Measurements from ENCODE around the gene C11orf97. TPM values are rescaled to one million over a fixed set of nuclear protein-coding genes. Genes with fewer than 3 reads are reported as not detected.
"Not testable (repeated sequence)": the region's sequence is repeated elsewhere in the genome, so short reads cannot be mapped to it uniquely, and the experiment has no call there.

C11orf97 gene, protein sequence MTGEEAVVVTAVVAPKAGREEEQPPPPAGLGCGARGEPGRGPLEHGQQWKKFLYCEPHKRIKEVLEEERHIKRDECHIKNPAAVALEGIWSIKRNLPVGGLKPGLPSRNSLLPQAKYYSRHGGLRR
- polyA plus RNA-seq: not detected

DNA sequence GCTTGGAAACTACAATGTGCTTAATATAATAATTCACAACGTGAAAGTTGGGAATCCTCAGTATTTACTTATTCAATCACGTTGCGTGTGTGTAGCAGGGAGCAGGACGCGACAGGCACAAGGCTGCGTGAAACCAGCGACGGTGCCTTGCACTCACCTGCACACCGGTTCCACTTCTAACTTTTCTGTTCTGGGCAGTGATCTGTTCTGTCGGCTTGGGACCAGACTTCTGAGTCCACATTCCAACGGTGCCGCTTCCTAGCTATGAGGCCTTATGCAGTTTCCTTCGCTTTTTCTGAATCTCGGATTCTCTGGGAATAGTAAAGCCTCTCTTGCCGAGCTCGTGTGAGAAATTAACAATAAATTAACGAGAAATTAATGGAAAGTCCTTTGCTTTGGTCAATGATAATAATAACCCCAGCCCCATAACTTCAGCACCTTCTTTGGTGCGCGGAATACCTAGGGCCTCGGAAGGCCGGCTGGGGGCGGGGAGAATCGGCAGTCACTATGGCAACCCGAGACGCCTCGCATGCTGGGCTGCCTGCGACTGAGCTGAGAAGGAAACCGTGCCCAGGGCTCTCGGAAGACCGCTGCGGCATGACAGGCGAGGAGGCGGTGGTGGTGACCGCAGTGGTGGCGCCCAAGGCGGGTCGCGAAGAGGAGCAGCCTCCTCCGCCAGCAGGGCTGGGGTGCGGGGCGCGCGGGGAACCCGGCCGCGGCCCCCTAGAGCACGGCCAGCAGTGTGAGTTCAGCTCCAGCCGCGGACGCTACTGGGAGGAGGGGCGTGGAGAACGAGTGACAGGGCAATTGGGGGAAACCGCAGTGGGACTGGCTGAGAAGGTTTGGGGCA lies at the start of gene C11orf97:
C11orf97 (plus strand) TSS at position 530 of the 850 bp plus-strand sequence; CDS start at position 598, 68 bp downstream.
- Mint-ChIP-seq H3K9me3 (no peaks in the 10 kb centered on the region), H3K27me3 (peaks cover 26% of the 10 kb centered on the region), H3K4me3 (peak within 1 kb of the TSS in 3 of 4 donors; percentile 70 to 86 (median 72)), H3K27ac (no peak within 1 kb of the TSS), H3K36me3 (no peaks in the 10 kb centered on the region), H3K4me1 (peaks cover 5 to 8% (median 6%) of the 10 kb centered on the region in 3 donors)

DNA sequence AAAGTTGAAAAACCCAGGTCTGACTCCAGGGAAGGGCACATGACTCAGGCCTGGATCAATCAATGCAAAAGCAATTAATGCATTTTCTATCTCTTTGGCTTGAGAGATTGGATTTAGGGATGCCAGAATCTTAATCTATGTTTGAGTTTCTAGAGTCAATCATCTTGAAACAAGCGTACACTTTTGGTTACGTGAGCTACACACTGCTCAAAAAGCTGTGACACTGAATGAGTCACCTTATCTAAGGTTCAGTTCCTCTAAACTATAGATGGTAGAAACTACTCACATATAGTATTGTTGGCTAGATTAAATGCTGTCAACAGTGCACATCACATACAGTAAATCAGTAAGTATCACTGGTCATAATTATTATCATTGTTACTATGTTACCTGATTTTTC lies 42.8 kb upstream of the C11orf97 start:
- H3K27me3 Mint-ChIP-seq: no peaks in the 10 kb centered on the region
- peaks cover 21% of the 10 kb centered on the region for H3K36me3 Mint-ChIP-seq
- peaks cover 8 to 11% (median 8%) of the 10 kb centered on the region in 3 donors for H3K4me1 Mint-ChIP-seq
- H3K9me3 Mint-ChIP-seq: peaks cover 0 to 2% (median 0%) of the 10 kb centered on the region in 3 donors
- no peak overlapping the region for H3K27ac Mint-ChIP-seq
- H3K4me3 Mint-ChIP-seq: no peak overlapping the region

DNA sequence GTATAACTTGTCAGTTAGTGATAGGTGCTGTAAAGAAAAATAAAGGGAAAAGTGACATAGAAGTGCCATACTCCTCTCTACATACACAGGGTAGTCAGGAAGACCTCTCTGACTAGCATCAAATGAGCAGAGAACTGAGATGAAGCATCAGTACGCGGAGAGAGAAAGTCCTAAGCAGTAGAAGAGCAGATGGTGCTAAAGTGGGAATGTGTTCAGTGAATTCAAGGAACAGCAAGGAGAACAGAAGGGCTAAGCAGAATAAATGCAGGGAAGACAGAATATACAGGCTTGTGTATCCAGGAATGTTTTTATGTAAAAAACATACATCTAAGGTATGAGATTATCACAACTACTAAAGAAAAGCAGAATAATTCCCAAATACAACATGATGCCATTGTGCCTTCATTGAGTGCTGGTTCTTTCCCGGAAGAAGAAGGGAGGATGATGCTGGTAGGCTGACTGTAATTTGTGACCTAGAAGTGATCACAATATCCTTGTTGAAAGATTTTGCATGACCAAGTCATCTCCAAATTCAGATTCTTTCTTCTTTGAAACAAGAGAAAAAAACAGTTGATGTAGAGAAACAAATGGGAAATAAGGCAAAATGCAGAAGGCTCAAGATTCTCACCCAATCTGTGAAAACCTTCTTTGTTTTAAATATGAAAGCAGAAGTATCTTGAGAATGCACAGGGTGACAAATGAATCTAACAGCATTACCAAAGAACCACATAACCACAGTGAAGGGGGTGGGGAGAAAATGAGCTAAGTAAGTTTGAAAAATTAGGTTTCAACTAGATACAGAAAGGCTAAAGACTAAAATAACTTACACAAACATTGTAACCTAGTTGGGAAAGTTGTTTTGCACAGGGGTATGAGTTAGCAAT lies 39.1 kb upstream of the C11orf97 start:
- Mint-ChIP-seq H3K9me3 (no peaks in the 10 kb centered on the region), H3K27me3 (no peaks in the 10 kb centered on the region), H3K27ac (peak overlapping the region in 1 of 3 donors; percentile 56), H3K36me3 (peaks cover 19% of the 10 kb centered on the region), H3K4me3 (no peak overlapping the region), H3K4me1 (peaks cover 9 to 15% (median 10%) of the 10 kb centered on the region in 3 donors)

DNA sequence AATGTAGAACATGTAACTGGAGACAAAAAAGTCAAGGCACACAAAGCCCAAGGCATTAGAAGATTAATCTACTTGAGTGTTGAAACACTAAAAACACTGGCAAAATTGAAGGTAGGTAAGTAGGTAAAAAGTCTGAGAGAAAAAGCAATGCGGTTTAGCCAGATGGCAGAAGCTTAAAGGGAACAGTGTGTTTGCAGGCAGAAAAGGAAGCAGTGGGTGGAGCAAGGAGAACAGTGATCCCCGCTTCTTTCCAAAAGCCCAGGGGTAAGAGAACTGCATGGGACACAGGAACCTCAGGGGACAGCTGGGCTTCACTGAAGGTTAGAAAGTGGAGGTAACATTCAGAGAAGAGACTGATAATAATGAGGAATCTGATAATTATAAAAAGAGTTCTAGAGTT lies 34.6 kb upstream of the C11orf97 start:
- Mint-ChIP-seq H3K4me3 (no peak overlapping the region), H3K27me3 (no peaks in the 10 kb centered on the region), H3K27ac (no peak overlapping the region), H3K9me3 (no peaks in the 10 kb centered on the region), H3K36me3 (peaks cover 19% of the 10 kb centered on the region), H3K4me1 (peaks cover 10 to 15% (median 11%) of the 10 kb centered on the region in 3 donors)

DNA sequence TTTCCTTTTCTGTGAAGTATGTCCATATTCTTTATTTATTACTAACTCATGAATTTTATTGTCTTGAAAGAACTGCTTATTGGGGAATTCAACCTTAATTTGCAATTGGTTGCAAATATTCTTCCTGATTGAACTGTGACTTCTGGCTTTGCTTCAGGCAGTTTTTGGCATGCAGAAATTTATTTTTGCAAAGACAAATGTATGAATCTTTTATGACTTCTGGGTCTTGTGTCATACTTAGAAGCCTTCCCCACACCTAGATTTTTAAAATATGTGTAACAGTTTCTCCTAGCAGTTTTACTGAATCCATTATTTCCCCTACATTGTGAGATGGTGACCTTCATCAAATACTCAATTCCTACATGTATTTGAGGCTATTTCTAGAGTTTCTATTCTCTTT lies 30.9 kb upstream of the C11orf97 start:
- H3K36me3 Mint-ChIP-seq: peaks cover 15% of the 10 kb centered on the region
- H3K4me3 Mint-ChIP-seq: no peak overlapping the region
- no peaks in the 10 kb centered on the region for H3K9me3 Mint-ChIP-seq
- no peak overlapping the region for H3K27ac Mint-ChIP-seq
- no peaks in the 10 kb centered on the region for H3K27me3 Mint-ChIP-seq
- H3K4me1 Mint-ChIP-seq: peaks cover 3 to 4% (median 3%) of the 10 kb centered on the region in 3 donors

DNA sequence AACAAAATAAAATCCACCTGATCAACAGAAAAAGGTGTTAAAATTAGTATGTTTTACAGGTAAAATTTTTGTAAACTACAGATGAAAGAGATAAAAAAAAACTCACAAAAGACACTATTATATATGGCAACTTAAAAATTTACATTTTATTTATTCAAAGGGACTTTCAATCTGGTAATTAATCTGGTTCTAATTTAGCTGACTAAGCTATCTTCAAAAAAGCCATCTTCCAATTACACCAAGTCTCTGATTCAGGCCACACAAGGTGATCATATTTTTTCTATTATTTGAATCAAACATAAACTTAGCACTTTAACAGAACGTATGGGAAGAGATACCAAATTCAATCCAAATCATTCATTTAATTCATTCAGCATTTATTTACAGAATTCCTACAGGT lies 26.2 kb upstream of the C11orf97 start:
- Mint-ChIP-seq H3K36me3 (peaks cover 19% of the 10 kb centered on the region), H3K27me3 (no peaks in the 10 kb centered on the region), H3K4me3 (no peak overlapping the region)

DNA sequence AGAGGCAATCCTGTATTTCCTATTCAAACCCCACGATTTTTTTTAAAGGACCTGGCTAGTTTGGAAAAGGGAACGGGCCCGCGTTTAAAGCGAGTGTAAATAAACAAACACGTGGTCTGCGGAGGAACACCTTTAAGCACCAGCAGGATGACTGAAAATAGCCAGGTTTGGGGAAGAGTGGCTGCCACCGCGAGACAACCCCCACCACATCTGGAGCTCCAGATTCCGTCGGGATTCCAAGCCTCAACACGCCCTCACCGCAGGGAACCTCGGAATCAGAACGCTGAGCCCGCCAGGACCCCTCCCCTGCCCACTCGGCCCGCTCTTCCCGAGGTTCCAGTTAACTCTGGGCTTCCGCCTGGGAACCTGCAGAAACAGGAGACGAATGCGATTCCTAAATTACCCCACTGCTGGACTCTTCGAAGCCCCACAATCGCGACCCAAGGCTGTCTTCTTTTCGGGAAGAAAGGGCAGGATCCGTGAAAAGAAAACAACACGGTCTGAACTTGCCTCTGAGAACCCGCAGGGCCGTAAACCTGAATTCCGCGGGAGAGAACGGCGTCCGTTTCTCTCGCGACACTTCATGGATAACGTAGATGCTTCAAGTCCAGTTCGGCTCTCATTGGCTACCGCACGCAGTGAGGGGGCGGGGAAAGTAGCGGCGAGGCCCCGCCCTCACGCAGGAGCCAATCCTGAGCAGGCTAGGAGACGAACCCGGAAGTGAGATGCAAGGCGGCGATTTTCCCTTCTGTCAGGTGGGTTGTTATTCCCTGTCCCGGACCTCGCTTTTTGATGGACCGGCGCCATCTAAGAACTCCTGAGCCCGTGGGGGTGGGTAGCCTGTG lies 18.8 kb upstream of the C11orf97 start, which contains the start of the genes ANKRD49 and MRE11:
ANKRD49 (plus strand) TSS at position 704 of the 845 bp plus-strand sequence. CDS start 2,710 bp downstream, outside the sequence.
MRE11 (minus strand) TSS at position 564 of the 845 bp plus-strand sequence. CDS start 1,043 bp downstream, outside the sequence.
- peaks cover 7% of the 10 kb centered on the region for H3K36me3 Mint-ChIP-seq
- H3K27me3 Mint-ChIP-seq: no peaks in the 10 kb centered on the region
- H3K4me1 Mint-ChIP-seq: peaks cover 12 to 25% (median 20%) of the 10 kb centered on the region in 3 donors
- H3K9me3 Mint-ChIP-seq: no peaks in the 10 kb centered on the region
- H3K27ac Mint-ChIP-seq: peak within 1 kb of the TSS; percentile 36 to 98 (median 97)
- H3K4me3 Mint-ChIP-seq: peak within 1 kb of the TSS; percentile 86 to 96 (median 94)

More for the DNA sequence above, 26.2 kb upstream of the C11orf97 start:
- H3K4me1 Mint-ChIP-seq: peaks cover 4 to 8% (median 4%) of the 10 kb centered on the region in 3 donors
- H3K27ac Mint-ChIP-seq: no peak overlapping the region
- H3K9me3 Mint-ChIP-seq: no peaks in the 10 kb centered on the region

DNA sequence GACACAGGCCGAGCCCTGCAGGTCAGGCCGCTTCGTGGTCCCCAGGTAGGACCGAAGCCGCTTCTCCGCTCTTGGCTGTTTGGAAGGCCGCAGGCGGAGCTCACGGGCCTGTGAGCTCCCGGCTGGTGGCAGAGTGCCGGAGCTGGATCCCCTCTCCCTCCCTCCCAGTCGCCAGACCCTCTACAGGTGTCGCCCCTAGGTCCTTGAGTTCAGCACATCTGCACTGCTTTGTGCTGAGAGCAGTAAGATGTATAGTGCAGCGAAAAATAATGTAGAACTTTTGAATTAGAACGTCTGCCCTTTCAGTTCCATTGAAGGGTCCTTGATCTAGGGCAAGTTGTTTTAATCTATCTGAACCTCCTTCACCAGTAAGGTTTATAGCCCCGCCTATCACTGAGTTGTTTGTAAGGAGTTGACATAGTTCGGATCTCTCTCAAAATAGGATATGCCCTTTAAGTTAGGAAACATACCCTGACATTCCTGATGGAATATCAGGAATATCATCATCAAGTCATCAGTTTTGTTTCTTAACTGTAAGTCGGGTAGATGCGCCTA lies 18.1 kb upstream of the C11orf97 start:
- H3K27me3 Mint-ChIP-seq: no peaks in the 10 kb centered on the region
- H3K9me3 Mint-ChIP-seq: no peaks in the 10 kb centered on the region
- peak overlapping the region; percentile 86 to 96 (median 94) for H3K4me3 Mint-ChIP-seq
- peaks cover 6% of the 10 kb centered on the region for H3K36me3 Mint-ChIP-seq
- peaks cover 12 to 27% (median 18%) of the 10 kb centered on the region in 3 donors for H3K4me1 Mint-ChIP-seq
- H3K27ac Mint-ChIP-seq: peak overlapping the region; percentile 36 to 98 (median 97)

DNA sequence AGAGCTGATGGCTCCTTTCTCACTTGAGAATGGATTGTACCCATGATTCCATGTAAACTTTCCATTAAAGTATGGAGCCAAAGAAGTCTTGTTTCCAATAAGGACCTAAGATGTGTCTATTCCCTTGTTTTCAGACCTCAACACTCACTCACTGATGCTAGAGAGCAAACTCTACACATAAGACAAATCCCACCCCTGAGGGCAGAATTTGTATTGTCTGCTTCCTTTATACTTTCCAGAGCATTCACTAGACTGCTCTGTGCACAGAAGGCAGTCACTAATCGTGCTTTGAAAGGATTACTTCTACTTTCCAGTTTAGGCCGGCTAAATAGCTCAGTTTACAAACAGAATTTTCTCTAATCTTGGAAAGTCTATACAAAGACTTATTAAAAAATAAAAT lies 12.1 kb upstream of the C11orf97 start:
- no peak overlapping the region for H3K4me3 Mint-ChIP-seq
- no peaks in the 10 kb centered on the region for H3K27me3 Mint-ChIP-seq
- H3K27ac Mint-ChIP-seq: peak overlapping the region in 1 of 3 donors; percentile 21
- no peaks in the 10 kb centered on the region for H3K9me3 Mint-ChIP-seq
- peaks cover 2 to 12% (median 8%) of the 10 kb centered on the region in 3 donors for H3K4me1 Mint-ChIP-seq
- H3K36me3 Mint-ChIP-seq: peaks cover 5% of the 10 kb centered on the region

DNA sequence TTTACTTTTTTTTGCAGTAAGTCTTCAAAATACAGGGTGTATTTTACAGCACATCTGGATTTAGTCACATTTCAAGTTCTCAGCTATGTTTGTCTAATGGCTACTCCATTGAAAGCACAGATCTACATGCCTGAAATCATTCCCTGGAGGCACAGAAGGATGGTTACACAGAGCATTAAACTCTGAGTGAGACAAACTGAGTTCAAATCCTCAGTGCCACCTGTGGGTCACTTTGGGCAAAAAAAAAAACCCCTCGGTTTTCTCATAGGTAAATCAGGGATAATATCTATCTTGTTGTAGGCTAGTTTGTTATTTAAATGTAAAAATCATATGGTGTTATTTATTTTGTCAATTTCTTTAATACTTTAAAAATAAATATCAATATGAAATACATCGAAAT lies 10.7 kb upstream of the C11orf97 start:
- H3K27me3 Mint-ChIP-seq: no peaks in the 10 kb centered on the region
- H3K4me1 Mint-ChIP-seq: peaks cover 2 to 4% (median 2%) of the 10 kb centered on the region in 3 donors
- no peak overlapping the region for H3K27ac Mint-ChIP-seq
- H3K9me3 Mint-ChIP-seq: no peaks in the 10 kb centered on the region
- peaks cover 5% of the 10 kb centered on the region for H3K36me3 Mint-ChIP-seq
- H3K4me3 Mint-ChIP-seq: no peak overlapping the region

DNA sequence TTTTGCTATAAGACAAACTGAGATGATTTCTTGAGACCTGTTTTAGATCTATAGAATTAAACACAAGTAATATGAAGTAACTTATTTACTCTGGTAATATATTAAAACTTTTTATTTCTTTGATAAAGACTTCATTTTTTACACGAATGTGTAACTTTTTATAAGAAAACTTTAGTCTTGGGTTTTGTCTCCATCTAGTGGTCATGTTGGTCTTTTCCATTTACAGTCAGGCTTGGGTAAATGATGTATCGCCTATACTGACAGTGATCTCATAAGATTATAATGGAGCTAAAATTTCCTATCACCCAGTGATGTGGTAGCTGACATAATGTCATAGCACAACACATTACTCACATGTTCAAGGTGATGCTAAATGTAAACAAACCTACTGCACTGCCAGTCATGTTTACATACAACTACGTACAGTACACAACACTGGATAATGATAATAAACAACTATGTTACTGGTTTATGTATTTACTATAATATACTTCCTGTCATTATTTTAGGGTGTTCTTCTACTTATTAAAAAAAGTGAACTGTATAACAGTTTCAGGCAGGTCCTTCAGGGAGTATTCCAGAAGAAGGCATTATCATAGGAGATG lies 7.5 kb upstream of the C11orf97 start:
- peaks cover 0 to 4% (median 0%) of the 10 kb centered on the region in 3 donors for H3K4me1 Mint-ChIP-seq
- H3K9me3 Mint-ChIP-seq: no peaks in the 10 kb centered on the region
- peaks cover 4% of the 10 kb centered on the region for H3K36me3 Mint-ChIP-seq
- no peak overlapping the region for H3K27ac Mint-ChIP-seq
- H3K4me3 Mint-ChIP-seq: no peak overlapping the region
- no peaks in the 10 kb centered on the region for H3K27me3 Mint-ChIP-seq

DNA sequence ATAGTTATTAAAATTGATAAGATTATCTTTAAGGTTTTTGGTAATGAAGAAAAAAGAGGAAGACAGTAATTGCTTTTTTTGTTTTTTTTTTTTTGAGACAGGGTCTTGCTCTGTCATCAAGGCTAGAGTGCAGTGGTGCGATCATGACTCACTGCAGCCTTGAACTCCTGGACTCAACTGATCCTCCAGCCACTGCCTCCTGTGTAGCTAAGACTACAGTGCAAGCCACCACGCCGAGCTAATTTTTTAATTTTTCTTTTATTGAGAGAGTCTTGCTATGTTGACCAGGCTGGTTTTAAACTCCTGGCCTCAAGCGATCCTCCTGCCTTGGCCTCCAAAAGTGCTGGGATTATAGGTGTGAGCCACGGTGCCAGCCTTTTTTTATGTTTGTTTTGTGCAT lies 5.7 kb upstream of the C11orf97 start:
- not testable (repeated sequence) for H3K27ac Mint-ChIP-seq, H3K27me3 Mint-ChIP-seq, H3K4me3 Mint-ChIP-seq, H3K36me3 Mint-ChIP-seq, H3K9me3 Mint-ChIP-seq, H3K4me1 Mint-ChIP-seq

DNA sequence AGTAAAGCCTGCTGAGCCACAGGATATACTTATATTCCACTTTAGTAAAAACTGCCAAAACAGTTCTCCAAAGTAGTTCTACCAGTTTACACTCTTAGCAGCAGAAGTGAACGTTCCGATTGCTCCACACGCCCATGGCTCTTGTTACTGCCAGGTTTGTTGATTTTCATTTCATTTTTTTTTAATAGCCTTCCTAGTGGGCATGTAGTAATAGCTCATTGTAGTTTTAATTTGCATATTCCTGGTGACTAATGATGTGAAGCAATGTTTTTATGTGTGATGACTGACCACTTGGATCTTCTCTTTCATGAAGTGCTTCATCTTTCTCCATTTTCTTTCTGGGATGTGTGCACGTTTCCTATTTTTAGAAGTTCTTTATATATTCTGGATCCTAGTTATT lies 4.8 kb upstream of the C11orf97 start:
- peaks cover 4% of the 10 kb centered on the region for H3K36me3 Mint-ChIP-seq
- peaks cover 13% of the 10 kb centered on the region for H3K27me3 Mint-ChIP-seq
- H3K9me3 Mint-ChIP-seq: no peaks in the 10 kb centered on the region
- no peak overlapping the region for H3K27ac Mint-ChIP-seq
- peaks cover 3 to 6% (median 5%) of the 10 kb centered on the region in 3 donors for H3K4me1 Mint-ChIP-seq
- no peak overlapping the region for H3K4me3 Mint-ChIP-seq

All from IgD-negative memory B cell (primary cell).